Right cardiac atrium (tissue), 5 donors: ENCODE data around the gene HEMGN. TPM values are rescaled to one million over a fixed set of nuclear protein-coding genes. Genes with fewer than 3 reads are reported as not detected.
A peak's percentile ranks its signal among the peaks of the same experiment; 100 is the strongest.

Experiments
- ATAC-seq, 2 donors: fragments of 200-7000 bp; cut with Tn5 transposase; one replicate each; pipeline versions ENCODE4 v1.8.0 to v1.9.1; 2020; ENCODE audit warnings: moderate library complexity in 2 of 2, mild to moderate bottlenecking in 1 of 2
- DNase-seq, 3 donors: peaks; one replicate each; pipeline ENCODE4 v3.0.0-alpha.2; 2020
- H3K27ac ChIP-seq: one replicate; pipeline ENCODE4 v1.5.1; 2013; ENCODE audit warnings: mild to moderate bottlenecking, low read length, control low read depth, moderate library complexity
- H3K27me3 ChIP-seq: one replicate; pipeline ENCODE4 v1.6.1; 2013; ENCODE audit not compliant: control insufficient read depth, insufficient read depth
- H3K4me1 ChIP-seq: one replicate; pipeline ENCODE4 v1.6.1; 2013; ENCODE audit warnings: low read length; ENCODE audit not compliant: control insufficient read depth, insufficient read depth
- H3K4me3 ChIP-seq: one replicate; pipeline ENCODE4 v1.5.1; 2013; ENCODE audit warnings: low read length, control low read depth
- H3K9me3 ChIP-seq: one replicate; pipeline ENCODE4 v1.6.1; 2013; ENCODE audit warnings: low read length; ENCODE audit not compliant: control insufficient read depth
- WGBS: extraction: QIAGEN DNeasy Blood & Tissue Kit; methylation state at CpG from one replicate; pipeline ENCODE4 v1.1.7; 2013; 5-methylcytosine and 5-hydroxymethylcytosine counted together
- intact Hi-C, 4 donors: fragments of 100-400 bp; cut with DNase I; formaldehyde crosslinking; loops; one replicate each; pipeline versions ENCODE4 v1.11.0 to v1.14.0; 2022 to 2023
- polyA plus RNA-seq: library from polyadenylated mRNA; stranded (reverse); fragments of 200-250 nt; gene quantifications from one replicate; pipeline ENCODE4 v1.2.3, GENCODE V29; 2013
- total RNA-seq, 4 donors: library from RNA; stranded (reverse); fragmentation: NEBNext Ultra II Directional; extraction: Animal tissue kit (Norgen Biotek cat#: 25700); gene quantifications; one replicate each; pipeline ENCODE4 v1.2.1, GENCODE V29; 2021
- donor health status: healthy with polysubstance abuse.
- donor health status: DM: no; HTN: yes; CAD: no.
- donor health status: DM: no; HTN: no; CAD: no.
- donor health status: DM: no; HTN: yes; CAD: no; lungs with severe emphysema.
- donor health status: DM: yes; HTN: yes; CAD: no.

The HEMGN gene
- total and polyA plus RNA-seq, 5 donors, result not detected

- Histone ChIP-seq H3K4me1 (peaks cover 5% of the 10 kb centered on the region), H3K27ac (no peak overlapping the region), H3K4me3 (no peak overlapping the region), H3K9me3 (no peaks in the 10 kb centered on the region), H3K27me3 (no peaks in the 10 kb centered on the region)
- WGBS, result 82% methylated on average over 5 of the region's 5 CpGs
- DNase-seq (no peak), ATAC-seq (no peak)
- intact Hi-C loops, result no loop called here
Measured at GRCh38 chr9:97907632-97908031, 30.3 kb downstream of the HEMGN start.

GRCh38 chr9:97907046-97907445 lies 30.9 kb downstream of the HEMGN start:
- Histone ChIP-seq H3K9me3 (no peaks in the 10 kb centered on the region), H3K27me3 (no peaks in the 10 kb centered on the region), H3K4me1 (peaks cover 5% of the 10 kb centered on the region), H3K4me3 (no peak overlapping the region), H3K27ac (no peak overlapping the region)
- intact Hi-C loops, result no loop called here
- no peak for DNase-seq
- ATAC-seq, result no peak
- 73% methylated on average over 3 of the region's 3 CpGs for WGBS

- 81% methylated on average over 12 of the region's 12 CpGs for WGBS
- Histone ChIP-seq H3K27me3 (no peaks in the 10 kb centered on the region), H3K27ac (no peak overlapping the region), H3K4me1 (peaks cover 5% of the 10 kb centered on the region), H3K4me3 (no peak overlapping the region), H3K9me3 (no peaks in the 10 kb centered on the region)
- intact Hi-C loops, result no loop called here
- ATAC-seq, result peak; percentile 67 to 71
- DNase-seq, result peak; percentile 52 to 77 (median 61)
Measured at GRCh38 chr9:97906236-97906831, 31.6 kb downstream of the HEMGN start.

DNA sequence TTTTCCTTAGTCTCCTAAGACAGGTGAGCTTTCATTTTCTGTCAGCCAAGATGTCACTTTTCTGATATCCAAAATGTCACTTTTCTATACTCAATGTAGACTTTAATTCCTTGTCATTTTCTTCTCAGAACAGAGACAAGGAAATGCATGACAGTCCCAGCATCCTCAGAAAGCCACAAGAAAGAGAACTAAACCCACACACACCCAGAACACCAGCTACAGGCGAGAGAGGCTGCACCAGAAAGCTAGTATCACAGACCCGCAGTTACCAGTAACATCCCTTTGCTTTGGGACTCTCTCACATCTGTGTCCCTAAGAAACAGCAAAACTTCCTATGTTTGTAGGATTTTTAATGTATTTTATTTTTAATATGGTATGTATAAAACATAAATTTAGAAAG lies 32.7 kb downstream of the HEMGN start:
- ATAC-seq, result no peak
- H3K9me3 ChIP-seq, result no peaks in the 10 kb centered on the region
- 86% methylated on average over 2 of the region's 2 CpGs for WGBS
- peaks cover 5% of the 10 kb centered on the region for H3K4me1 ChIP-seq
- no peak for DNase-seq
- H3K27me3 ChIP-seq, result no peaks in the 10 kb centered on the region
- H3K27ac ChIP-seq, result no peak overlapping the region
- H3K4me3 ChIP-seq, result no peak overlapping the region
- intact Hi-C loops, result no loop called here

- no peak for ATAC-seq
- Histone ChIP-seq H3K4me3 (no peak overlapping the region), H3K27ac (no peak overlapping the region), H3K9me3 (no peaks in the 10 kb centered on the region), H3K27me3 (no peaks in the 10 kb centered on the region), H3K4me1 (peaks cover 5% of the 10 kb centered on the region)
- DNase-seq, result no peak
- 96% methylated on average over 9 of the region's 9 CpGs for WGBS
- intact Hi-C loops, result loop anchor here in 2 of 4 donors (5.0 kb wide), 1 partner anchor 192 kb away; no protein-coding TSS in a partner anchor
Measured at GRCh38 chr9:97904725-97905124, 33.2 kb downstream of the HEMGN start.

GRCh38 chr9:97903177-97903576 lies 34.8 kb downstream of the HEMGN start:
- Histone ChIP-seq H3K27ac (no peak overlapping the region), H3K27me3 (no peaks in the 10 kb centered on the region), H3K4me1 (peaks cover 5% of the 10 kb centered on the region), H3K4me3 (no peak overlapping the region), H3K9me3 (no peaks in the 10 kb centered on the region)
- DNase-seq (no peak), ATAC-seq (no peak)
- intact Hi-C loops, result loop anchor here in 2 of 4 donors (5.0 kb wide), 1 partner anchor 191 kb away; no protein-coding TSS in a partner anchor
- 82% methylated on average over 1 of the region's 1 CpG for WGBS

- no peak overlapping the region for H3K4me3 ChIP-seq
- ATAC-seq (peak in 1 of 2 donors; percentile 49), DNase-seq (peak in 1 of 3 donors; percentile 62)
- 42% methylated on average over 5 of the region's 5 CpGs for WGBS
- H3K27ac ChIP-seq, result no peak overlapping the region
- intact Hi-C loops, result loop anchor here in 3 of 4 donors (2.0 to 5.0 kb wide), 2 partner anchors 189 to 190 kb away; no protein-coding TSS in a partner anchor
- no peaks in the 10 kb centered on the region for H3K4me1 ChIP-seq
- no peaks in the 10 kb centered on the region for H3K27me3 ChIP-seq
- no peaks in the 10 kb centered on the region for H3K9me3 ChIP-seq
Measured at GRCh38 chr9:97900738-97901565, 37.0 kb downstream of the HEMGN start.

DNA sequence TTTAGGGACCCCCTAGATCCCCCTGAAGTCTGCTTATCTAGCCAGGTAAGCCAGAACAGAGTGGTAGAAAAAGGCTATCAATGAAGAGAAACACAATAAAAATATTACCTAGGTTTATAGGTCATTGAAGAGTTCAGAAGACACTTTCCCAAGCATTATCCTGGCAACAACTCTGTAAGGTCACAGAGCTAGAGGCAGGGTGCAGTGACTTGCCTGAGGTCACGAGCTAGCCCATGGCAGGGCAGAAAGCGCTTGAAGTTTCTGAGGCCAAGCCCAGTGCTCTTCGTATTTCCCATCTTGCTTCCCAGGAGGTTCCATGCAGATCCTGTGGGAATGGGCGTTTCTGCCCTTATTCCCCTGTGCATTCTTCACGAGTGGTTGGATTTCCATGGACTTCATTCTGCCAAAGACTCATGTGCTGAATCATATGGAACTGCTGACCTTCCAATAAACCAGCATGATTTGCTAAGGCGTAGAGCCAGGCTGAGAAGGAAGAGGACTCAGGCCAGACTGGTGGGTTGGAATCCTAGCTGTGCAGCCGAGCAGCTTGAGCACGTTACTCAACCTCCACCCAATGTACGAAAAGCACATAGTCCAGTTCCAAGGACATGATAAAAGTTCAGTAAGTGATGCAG lies 37.8 kb downstream of the HEMGN start:
- 70% methylated on average over 9 of the region's 9 CpGs for WGBS
- intact Hi-C loops, result loop anchor here in 3 of 4 donors (2.0 to 5.0 kb wide), 2 partner anchors 188 to 189 kb away; no protein-coding TSS in a partner anchor
- no peak for DNase-seq
- ATAC-seq, result peak in 1 of 2 donors; percentile 38
- Histone ChIP-seq H3K4me3 (no peak overlapping the region), H3K9me3 (no peaks in the 10 kb centered on the region), H3K27me3 (no peaks in the 10 kb centered on the region), H3K4me1 (no peaks in the 10 kb centered on the region), H3K27ac (no peak overlapping the region)

DNA sequence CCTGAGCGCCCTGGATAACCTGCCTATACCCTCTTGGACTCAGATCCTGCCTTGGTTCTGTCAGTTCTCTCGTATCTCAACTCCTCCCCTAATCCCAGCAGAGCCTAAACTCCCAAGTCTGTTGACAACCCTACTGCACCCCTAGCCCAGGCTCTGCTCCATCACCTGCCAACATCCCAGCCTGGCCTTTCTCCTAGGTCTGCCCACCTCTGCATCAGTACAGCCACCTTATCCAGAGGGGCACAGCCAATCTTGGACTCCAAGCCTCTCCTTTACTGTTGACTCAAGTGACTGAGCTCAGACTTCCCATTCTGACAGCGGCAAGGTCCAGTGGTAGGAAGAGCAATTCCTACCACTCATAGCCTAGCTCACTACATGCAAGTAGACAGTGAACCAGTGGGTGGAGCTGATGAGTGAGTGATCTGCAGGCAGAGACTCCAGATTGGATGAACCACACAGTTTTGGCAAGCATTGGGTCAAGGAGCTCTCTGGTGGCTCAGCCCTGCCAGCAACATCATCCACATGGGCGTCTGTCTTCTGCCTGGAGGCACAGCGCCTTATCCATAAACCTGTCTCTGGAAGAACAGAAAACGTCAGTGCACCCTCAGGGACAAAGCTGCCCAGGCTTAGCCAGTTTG lies 42.2 kb downstream of the HEMGN start:
- Histone ChIP-seq H3K27ac (no peak overlapping the region), H3K27me3 (no peaks in the 10 kb centered on the region), H3K4me3 (no peak overlapping the region), H3K9me3 (peaks cover 2% of the 10 kb centered on the region), H3K4me1 (no peaks in the 10 kb centered on the region)
- no peak for DNase-seq
- ATAC-seq, result no peak
- intact Hi-C loops, result loop anchor here in 1 of 4 donors (10.0 kb wide), 1 partner anchor 181 kb away; no protein-coding TSS in a partner anchor
- WGBS, result 74% methylated on average over 6 of the region's 6 CpGs

GRCh38 chr9:97895211-97895610 lies 42.8 kb downstream of the HEMGN start:
- DNase-seq, result no peak
- H3K4me1 ChIP-seq, result no peaks in the 10 kb centered on the region
- intact Hi-C loops, result loop anchor here in 1 of 4 donors (10.0 kb wide), 1 partner anchor 180 kb away; no protein-coding TSS in a partner anchor
- ATAC-seq, result no peak
- peaks cover 2% of the 10 kb centered on the region for H3K9me3 ChIP-seq
- WGBS, result 89% methylated on average over 1 of the region's 1 CpG
- no peak overlapping the region for H3K27ac ChIP-seq
- H3K27me3 ChIP-seq, result no peaks in the 10 kb centered on the region
- no peak overlapping the region for H3K4me3 ChIP-seq
